GM12801 (cell line): Measurements from ENCODE around the gene MUC6.

Source experiments
- CTCF ChIP-seq: IDR thresholded peaks from one replicate; pipeline ENCODE4 v1.5.1; 2011; ENCODE audit warnings: control low read depth; ENCODE audit not compliant: insufficient read length; ENCODE audit errors: extremely low read depth

MUC6 gene

GRCh38 chr11:1070594-1071462, 34.3 kb upstream of the MUC6 start:
- TF ChIP-seq CTCF = no peak

GRCh38 chr11:1069740-1070139, 33.2 kb upstream of the MUC6 start:
- TF ChIP-seq CTCF = no peak

GRCh38 chr11:1067812-1068496, 31.4 kb upstream of the MUC6 start:
- TF ChIP-seq CTCF = no peak

GRCh38 chr11:1064167-1064566, 27.6 kb upstream of the MUC6 start:
- TF ChIP-seq CTCF = no peak

- TF ChIP-seq CTCF = no peak
These were observed 25.7 kb upstream of the MUC6 start for GRCh38 chr11:1062075-1062820.

GRCh38 chr11:1060852-1061616, 24.5 kb upstream of the MUC6 start:
- TF ChIP-seq CTCF = no peak
